CD4-positive, alpha-beta T cell treated with Interferon gamma for 1 hour (primary cell): ENCODE data around the gene THUMPD2.
"Not testable (repeated sequence)": the region's sequence is repeated elsewhere in the genome, so short reads cannot be mapped to it uniquely, and the experiment has no call there.

Experiments used
- DNase-seq: peaks from one replicate; pipeline ENCODE4 v3.0.0-alpha.2; 2020

THUMPD2 gene, protein sequence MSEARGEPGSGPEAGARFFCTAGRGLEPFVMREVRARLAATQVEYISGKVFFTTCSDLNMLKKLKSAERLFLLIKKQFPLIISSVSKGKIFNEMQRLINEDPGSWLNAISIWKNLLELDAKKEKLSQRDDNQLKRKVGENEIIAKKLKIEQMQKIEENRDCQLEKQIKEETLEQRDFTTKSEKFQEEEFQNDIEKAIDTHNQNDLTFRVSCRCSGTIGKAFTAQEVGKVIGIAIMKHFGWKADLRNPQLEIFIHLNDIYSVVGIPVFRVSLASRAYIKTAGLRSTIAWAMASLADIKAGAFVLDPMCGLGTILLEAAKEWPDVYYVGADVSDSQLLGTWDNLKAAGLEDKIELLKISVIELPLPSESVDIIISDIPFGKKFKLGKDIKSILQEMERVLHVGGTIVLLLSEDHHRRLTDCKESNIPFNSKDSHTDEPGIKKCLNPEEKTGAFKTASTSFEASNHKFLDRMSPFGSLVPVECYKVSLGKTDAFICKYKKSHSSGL

DNA sequence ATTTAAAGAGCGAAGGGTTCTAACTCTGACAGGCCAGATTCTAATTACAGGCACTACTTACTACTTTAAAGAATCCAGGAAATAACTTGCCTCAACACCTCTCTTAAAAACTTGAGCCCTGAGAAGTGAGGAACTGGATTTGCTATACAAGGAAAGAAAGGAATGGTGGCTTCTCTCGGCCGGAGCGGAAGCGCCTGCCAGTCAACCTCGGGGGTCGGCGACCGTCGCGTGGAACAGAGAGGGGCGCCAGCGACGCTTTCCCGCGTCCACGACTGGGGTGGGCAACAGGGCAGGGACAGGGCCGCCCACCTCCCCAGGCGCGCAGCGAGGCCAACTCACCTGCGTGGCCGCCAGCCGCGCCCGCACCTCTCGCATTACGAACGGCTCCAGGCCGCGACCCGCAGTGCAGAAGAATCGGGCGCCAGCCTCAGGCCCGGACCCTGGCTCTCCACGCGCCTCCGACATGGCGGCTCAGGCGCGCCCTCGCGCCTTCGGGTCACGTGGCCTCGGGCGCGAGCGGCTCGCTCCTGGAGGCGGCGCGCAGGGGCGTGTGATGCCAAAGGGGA lies at the start of gene THUMPD2:
TSS of gene THUMPD2 (minus strand) at position 484 of the 566 bp plus-strand sequence. CDS start at position 465, 19 bp downstream.
- DNase-seq = peak; percentile 64

DNA sequence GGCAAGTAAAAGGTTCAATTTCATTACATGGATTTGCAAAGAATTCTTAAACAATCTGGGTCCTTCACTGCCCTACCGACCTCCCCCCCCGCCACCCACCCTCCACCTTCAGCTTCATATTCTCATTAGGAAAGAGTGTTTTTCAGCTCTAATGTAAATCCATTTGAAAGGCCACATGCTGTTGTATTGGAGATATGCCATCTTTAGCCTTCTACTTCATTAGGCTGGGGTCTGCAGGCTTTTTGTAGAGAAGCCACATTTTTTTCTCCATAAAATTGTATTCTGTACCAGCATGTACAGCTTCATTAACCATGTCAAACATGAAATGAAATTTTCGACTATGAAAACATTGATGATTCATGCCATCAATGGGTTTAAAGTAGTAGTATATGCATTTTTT lies 42.8 kb upstream of the THUMPD2 start:
- no peak for DNase-seq

DNA sequence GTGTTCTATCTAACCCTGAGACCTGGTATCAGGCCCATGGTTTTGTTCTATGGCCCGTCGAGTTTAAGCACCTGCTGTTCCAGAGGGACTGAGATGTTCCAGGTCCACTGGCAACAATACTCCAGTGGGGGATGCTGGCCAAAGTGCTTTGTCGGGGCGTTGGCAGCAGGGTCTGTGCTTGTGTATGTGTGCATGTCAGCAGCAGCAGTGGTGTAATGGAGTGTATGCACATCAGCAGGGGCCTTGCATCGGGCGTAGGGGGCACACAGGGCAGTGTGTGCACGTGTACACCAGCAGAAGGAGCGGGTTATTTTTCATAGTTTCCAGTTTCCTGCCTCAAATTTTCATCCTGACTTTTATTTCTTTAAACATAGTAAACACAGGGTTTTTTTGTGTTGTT lies 37.8 kb upstream of the THUMPD2 start:
- no peak for DNase-seq

DNA sequence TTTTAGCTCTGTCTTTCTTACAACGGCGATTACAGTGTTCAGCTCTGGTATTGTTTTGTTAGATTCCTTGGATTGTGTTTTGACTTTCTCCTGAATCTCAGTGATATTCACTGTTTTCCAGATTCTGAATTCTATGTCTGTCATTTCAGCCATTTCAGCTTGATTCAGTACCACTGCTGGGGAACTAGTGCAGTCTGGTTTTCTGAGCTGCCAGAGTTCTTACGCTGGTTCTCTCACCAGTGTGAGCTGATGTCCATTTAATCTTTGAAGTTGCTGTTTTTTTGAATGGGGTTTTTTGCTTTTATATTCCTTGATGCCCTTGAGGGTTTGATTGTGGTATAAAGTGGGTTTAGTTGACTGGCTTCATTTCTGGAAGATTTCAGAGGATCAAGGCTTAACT lies 37.4 kb upstream of the THUMPD2 start:
- no peak for DNase-seq

DNA sequence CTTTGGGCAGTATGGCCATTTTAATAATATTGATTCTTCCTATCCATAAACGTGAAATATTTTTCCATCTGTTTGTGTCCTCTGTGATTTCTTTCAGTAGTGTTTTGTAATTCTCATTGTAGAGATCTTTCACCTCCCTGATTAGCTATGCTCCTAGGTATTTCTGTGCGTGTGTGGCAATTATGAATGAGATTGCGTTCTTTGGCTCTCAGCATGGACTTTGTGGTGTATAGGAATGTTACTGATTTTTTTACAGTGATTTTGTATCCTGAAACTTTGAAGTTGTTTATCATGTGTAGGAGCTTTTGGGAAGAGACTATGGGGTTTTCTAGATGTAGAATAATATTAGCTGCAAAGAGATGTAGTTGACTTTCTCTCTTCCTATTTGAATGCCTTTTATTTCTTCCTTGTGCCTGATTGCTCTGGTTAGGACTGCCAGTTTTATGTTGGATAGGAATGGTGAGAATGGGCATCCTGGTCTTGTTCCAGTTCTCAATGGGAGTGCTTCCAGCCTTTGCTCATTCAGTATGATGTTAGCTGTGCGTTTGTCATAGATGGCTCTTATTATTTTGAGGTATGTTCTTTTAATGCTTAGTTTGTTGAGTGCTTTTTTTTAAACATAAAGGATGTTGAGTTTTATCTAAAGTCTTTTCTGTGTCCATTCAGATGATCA lies 27.0 kb upstream of the THUMPD2 start:
- DNase-seq = no peak

DNA sequence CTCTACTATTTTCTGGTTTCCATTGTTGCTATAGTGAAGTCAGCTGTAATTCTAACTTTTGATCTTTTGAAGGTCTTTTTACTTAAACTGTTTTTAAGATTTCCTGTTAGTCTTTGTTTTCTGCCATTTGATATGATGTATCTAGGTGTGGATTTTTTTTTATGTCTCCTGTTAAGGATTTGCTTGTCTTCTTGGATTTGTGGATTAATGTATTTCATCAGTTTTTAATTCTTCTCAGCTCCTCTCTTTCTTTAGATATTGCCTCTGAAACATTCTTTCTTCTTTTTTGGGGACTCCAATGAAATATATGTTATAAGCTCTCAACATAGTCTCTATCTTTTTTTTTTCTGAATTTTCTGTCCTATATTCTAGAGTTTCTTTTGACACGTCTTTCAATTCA lies 24.8 kb upstream of the THUMPD2 start:
- DNase-seq = no peak

DNA sequence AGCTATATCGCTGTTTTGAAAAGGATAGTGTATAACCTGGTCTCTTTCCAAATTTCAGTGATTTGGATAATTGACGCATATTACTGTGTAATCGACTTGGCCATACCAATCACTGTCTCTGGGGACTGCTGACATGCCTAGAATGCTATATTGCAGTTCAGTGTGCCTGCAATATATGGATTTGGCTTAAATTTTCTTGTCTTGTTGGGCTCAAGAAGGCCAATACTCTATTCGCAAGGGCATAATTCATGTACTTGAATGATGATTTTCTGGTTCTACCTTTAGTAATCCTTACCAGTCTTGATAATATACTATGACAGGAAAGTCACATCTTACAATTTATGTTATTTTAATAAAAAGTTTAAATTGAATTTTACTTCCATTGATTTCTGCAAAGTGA lies 21.7 kb upstream of the THUMPD2 start:
- DNase-seq = no peak

DNA sequence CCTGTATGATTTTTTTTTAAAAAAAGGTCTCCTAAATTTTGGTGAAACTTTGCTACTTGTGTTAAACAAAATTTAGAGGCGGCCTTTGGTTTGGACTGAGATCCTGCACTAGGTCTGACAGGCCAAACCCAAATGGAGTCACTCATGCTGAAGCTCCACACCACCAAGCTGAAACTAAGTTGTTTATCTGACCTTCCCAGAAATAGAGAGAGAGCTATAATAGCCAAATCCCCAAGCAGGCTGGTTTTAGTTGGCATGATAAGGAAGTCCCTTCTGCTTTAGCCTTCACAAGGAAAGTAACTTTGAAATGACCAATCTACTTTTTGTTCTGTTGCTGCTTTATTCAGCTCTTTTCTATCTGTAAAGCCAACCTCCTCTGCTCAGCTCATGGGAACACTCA lies 17.1 kb upstream of the THUMPD2 start:
- DNase-seq = no peak

DNA sequence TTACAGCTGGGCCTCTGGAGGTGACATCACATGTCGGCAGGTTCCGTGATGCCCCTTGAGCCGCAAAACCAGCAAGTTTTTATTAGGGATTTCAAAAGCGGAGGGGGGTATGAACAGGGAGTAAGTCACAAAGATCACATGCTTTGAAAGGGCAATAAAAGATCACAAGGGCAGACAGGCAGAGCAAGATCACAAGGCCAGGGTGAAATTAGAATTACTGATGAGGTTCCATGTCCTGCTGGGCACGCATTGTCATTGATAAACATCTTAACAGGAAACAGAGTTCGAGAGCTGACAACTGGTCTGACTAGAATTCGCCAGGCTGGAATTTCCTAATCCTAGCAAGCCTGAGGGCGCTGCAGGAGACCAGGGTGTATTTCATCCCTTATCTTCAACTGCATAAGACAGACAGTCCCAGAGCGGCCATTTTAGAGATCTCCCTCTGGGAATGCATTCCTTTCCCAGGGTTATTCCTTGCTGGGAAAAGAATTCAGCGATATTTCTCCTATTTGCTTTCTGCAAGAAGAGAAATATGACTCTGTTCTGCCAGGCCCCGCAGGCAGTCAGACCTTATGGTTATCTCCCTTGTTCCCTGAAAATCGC lies 11.3 kb upstream of the THUMPD2 start:
- not testable (repeated sequence) for DNase-seq

DNA sequence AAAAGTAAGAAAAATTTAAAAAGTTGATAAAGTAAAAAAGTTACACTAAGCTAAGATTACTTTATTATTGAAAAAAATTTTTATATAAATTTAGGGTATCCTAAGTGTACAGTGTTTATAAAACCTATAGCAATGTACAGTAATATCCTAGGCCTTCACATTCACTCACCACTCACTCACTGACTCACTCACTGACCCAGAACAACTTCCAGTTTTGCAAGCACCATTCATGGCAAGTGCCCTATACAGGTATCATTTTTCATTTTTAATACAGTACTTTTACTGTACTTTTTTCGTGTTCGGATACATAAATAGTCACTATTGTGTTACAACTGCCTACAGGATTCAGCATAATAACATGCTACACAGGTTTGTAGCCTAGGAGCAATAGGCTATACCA lies 8.9 kb upstream of the THUMPD2 start:
- no peak for DNase-seq

DNA sequence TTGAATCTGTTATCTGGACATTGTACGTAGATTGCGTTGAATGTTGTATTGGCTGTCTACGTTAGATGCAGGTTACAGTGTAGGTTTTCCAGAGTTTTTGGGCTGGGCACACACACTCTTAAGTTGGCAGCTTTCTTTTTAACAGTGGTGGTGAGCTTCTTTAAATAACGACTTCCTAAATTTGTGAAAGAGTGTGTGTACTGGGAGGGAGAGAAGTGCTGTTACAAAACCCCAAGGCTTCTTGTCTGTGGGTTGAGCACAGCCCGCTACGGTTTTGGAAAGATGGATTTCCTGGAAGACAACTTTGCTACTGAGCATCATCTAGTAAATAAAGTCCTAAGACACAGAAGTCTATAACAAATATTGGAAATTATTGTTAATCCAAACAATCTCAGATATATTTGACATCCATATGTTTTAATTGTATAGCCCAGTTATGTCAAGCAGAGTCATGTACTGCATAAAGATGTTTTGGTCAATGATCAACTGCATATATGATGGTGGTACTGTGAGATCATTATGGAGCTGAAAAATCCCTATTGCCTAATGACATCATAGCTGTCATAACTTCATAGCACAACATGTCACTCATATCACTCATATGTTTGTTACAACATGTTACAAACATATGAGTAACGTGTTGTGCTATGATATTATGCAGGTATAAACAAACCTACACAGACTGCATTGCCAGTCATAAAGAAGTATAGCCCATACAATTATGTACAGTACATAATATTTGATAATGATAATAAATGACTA lies 7.9 kb upstream of the THUMPD2 start:
- no peak for DNase-seq

DNA sequence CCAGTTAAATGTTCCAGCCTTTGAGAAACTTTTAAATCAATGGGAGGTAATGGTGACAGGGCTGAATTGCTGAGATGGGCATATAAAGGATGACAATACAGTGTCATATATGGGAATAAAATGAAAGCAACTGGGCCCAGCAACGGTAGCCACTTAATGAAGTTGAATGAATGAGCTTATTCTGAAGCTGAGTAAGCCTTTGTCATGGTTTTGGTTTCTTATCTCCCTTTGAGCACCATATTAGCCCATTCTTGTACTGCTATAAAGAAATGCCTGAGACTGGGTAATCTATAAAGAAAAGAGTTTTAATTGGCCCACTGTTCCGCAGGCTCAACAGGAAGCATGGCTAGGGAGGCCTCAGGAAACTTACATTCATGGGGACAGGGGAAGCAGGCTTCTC lies 3.5 kb upstream of the THUMPD2 start:
- DNase-seq = no peak

DNA sequence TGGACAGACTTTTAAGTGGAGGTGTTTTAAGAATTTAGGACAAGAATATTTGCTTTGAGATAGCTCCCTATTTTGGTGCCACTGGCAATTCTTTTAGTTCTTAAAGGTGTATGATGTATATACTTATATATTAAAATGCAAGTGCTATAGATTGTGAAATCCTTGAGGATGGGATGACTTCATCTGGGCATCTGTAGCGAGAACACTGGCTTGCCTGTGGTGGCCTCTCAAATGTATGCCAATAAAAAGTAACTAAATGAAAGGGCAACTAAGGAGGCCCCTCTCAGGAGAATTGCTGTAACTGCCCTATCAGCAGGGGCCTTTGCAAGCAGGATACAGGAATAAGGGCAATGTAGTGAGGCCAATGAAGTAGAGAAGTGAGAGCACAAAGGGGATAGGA lies 2.6 kb upstream of the THUMPD2 start:
- no peak for DNase-seq

DNA sequence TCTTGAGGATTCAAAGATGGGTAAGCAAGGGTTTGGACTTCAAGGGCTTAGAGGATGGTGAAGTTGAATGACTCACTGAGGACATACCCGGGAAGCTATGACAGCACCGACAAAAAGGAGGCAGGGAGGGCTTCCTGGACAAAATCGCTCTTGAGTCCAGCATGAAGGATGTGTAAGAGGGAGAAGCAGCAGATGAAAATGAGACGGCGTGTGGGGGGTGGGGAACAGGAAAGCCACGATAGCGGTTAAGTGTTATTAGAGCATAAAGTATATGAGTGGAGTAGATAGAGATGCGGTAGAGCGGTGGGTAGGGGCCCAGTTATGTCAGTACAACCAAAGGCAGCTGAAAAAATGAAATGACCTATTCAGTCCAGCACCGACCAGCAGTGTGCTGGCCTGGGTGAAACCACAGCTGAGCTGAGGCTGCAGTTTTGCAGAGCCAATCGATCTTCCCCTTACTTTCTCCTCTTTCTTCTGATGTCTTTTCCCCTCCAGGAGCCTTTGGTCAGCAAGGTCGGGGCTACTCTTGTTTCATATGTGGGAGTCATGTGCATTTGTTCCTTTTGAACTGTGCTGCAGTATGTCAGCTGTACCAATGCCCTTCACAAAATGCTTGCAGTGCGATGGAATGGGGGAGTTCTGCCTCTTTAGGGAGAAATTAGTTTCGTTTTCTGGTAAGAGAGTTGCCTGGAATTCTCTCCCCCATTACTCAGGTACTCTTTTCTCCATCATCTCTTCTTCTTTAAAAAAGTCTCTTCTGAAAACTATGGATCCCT lies 2.0 kb upstream of the THUMPD2 start:
- DNase-seq = peak; percentile 8

DNA sequence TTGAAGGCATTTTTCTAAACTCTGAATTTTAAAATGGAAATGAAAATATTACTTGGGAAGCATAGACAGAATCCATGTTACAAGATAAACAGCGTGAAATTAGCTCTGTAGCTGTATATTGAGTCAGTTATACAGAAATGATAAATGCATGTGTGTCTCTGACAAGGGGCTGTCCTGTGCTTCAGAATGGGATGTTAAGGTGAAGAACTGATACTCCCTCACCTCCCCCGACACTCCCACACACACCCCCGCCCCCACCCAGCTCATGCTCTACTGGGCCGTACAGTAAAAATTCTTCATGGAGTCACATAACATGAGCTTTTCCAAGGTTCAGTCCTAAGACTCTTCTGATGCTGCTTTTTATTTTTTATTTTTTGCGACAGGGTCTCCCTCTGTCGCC lies 869 bp upstream of the THUMPD2 start:
- DNase-seq = no peak

DNA sequence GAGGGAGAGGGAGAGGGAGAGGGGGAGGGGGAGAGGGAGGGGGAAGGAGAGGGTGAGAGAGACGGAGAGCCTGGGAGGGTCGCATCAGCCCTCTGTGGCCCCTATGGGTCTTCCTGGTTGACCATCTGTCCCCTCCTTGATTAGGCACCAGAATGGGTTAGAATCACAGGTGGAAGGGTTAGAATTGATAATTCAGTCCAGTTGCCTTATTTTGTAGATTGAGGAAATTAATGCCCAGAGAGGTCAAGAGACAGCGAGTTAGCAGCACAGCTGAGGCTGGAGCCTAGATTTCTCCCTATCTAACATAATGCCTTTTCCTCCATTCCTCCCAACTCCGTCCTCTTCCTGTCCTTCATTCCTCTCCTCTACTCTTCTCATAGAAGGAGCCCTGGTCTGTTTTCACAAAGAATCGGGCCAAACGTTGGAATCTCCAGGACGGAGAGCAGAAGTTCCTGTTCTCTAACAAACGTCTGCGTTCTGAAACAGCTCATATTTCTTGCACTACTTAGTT lies 338 bp upstream of the THUMPD2 start:
- DNase-seq = no peak

DNA sequence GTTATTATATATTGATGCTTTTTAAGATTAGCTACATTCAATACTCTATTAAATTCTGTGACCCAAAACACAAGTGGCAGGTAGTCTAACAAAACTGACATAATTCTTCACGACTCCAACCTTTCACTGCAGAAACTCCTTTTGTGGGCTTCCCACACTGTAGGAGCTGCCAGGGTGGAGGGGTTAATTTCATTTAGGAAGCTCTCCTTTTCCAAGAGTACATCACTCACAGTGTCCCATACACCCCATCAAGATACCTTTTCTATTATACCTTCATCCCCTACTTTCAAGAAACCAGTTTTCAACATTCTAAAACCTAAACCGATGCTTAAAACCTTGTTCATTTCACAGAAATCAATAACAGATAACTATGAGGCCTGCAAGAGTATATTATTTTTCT lies 825 bp downstream of the THUMPD2 start:
- no peak for DNase-seq

DNA sequence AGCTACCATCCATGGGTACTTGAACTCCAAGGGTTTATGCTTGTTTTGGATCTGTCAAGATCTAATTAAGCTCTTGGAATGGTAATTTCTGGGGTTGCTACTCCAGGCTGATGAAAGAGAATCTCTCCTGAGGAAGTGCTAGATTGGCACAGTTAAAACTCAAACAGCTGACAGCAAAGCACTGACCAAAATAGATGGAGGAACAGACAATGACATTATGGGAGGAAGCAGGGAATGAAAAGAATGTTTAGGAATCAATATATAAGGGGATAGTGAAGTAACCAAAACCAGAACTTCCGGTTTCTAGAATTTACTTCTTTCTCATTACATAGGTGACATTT lies 6.3 kb downstream of the THUMPD2 start:
- no peak for DNase-seq

DNA sequence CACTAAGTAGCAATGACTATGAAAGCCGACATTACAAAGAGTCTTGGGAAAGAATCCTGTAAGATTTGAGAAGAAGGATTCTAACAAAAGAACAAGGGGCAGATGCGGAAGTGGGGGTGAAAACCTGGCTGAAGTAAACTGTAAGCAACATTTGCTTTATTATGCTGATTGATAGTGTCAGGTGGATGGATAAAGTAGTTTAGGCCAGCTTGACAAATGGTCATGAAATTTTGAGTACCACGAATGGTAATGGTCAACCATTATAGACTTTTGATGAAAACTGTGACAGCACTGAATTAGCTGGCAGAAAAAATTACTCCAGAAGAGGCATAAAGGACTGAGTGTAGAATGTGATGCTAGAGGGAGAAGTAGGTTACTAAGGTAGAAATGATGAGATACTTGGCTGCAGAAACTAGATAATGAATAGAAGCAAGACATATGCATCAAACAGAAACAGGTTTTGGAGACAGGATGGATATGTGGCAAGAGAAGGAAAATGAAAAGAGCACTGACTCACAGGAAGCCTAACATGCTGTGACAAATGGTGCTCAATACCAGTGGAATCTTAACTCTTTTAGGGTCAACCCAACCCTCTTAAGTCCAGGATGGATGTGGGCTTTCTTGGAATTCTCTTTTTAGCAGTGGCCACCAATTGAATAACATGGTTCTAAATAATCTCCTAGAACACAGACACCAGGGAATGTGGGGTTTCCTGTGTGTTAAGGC lies 6.8 kb downstream of the THUMPD2 start:
- DNase-seq = no peak

DNA sequence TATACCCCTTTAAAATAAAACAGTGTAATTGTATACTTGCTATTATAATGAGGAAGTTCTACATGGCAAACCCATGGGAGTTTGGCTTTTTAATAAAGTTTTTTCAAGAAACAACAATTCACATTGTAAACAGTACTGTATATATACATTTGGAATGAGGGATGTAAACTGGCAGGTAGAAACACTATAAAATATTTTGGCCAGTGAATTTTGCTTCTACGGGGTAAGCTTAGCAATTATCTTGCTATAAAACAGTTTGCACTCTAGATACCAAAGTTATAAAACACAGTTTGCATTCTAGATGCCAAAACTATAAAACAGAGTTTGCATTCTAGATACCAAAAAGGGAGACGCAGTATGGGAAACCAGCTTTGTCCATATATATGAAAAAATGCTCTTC lies 16.6 kb downstream of the THUMPD2 start:
- DNase-seq = no peak

DNA sequence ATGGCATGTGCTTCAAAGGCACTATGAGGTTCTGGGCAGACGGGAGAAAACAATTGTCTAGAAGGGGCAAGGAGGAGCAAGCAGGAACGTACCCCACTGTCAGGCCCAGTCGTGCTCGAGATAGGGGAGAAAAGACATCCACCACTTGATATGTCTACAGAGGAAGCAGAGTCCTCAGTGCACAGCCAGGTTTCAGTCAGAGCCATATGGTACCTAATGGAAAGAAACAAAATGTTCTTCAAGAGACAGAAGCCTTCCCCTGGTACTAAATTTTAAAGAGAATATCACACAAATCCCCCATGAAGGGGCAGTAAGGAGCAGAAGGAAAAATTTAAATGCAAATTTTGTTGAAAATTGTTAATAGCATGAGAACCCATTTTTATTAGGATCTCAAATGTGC lies 21.9 kb downstream of the THUMPD2 start:
- DNase-seq = no peak
